ENCODE measurements around the gene CDK5R1. TPM values are rescaled to one million over a fixed set of nuclear protein-coding genes. Genes with fewer than 3 reads are reported as not detected.
"Not testable (repeated sequence)": the region's sequence is repeated elsewhere in the genome, so short reads cannot be mapped to it uniquely, and the experiment has no call there.

The CDK5R1 gene
- total RNA-seq, 1 donor from 2014 or later = 1.8 TPM

GRCh38 chr17:32445074-32445415 is 41.7 kb upstream of the CDK5R1 start:
- no peaks in the 10 kb centered on the region for H3K9me3 Mint-ChIP-seq (ENCODE audit: unreplicated experiment)
- H3K27me3 Mint-ChIP-seq (ENCODE audit: unreplicated experiment) = peaks cover 11% of the 10 kb centered on the region
- H3K4me1 Mint-ChIP-seq (ENCODE audit: unreplicated experiment) = peaks cover 25% of the 10 kb centered on the region
- TF ChIP-seq CTCF (IDR thresholded peaks at IDR 0.05) = no peak
- peak overlapping the region; percentile 88 for H3K4me3 Mint-ChIP-seq (ENCODE audit: unreplicated experiment)
- DNase-seq (ENCODE audit: extremely low spot score, unreplicated experiment) = no peak
- H3K36me3 Mint-ChIP-seq (ENCODE audit: unreplicated experiment) = peaks cover 16% of the 10 kb centered on the region
- peak overlapping the region; percentile 85 for H3K27ac Mint-ChIP-seq (ENCODE audit: unreplicated experiment)

GRCh38 chr17:32445497-32445896 is 41.3 kb upstream of the CDK5R1 start:
- no peak for DNase-seq (ENCODE audit: extremely low spot score, unreplicated experiment)
- Mint-ChIP-seq H3K27ac (ENCODE audit: unreplicated experiment) (peak overlapping the region; percentile 85), H3K27me3 (ENCODE audit: unreplicated experiment) (peaks cover 11% of the 10 kb centered on the region), H3K4me3 (ENCODE audit: unreplicated experiment) (peak overlapping the region; percentile 88), H3K4me1 (ENCODE audit: unreplicated experiment) (peaks cover 25% of the 10 kb centered on the region), H3K36me3 (ENCODE audit: unreplicated experiment) (peaks cover 18% of the 10 kb centered on the region), H3K9me3 (ENCODE audit: unreplicated experiment) (no peaks in the 10 kb centered on the region)
- TF ChIP-seq CTCF (IDR thresholded peaks at IDR 0.05) = no peak

GRCh38 chr17:32445971-32446370 is 40.8 kb upstream of the CDK5R1 start:
- Mint-ChIP-seq H3K27me3 (ENCODE audit: unreplicated experiment) (peaks cover 9% of the 10 kb centered on the region), H3K4me1 (ENCODE audit: unreplicated experiment) (peaks cover 25% of the 10 kb centered on the region), H3K27ac (ENCODE audit: unreplicated experiment) (peak overlapping the region; percentile 85), H3K4me3 (ENCODE audit: unreplicated experiment) (peak overlapping the region; percentile 88), H3K36me3 (ENCODE audit: unreplicated experiment) (peaks cover 22% of the 10 kb centered on the region), H3K9me3 (ENCODE audit: unreplicated experiment) (no peaks in the 10 kb centered on the region)
- no peak for DNase-seq (ENCODE audit: extremely low spot score, unreplicated experiment)
- TF ChIP-seq CTCF (IDR thresholded peaks at IDR 0.05) = no peak

GRCh38 chr17:32446949-32447348 is 39.8 kb upstream of the CDK5R1 start:
- Mint-ChIP-seq H3K27me3 (ENCODE audit: unreplicated experiment) (peaks cover 4% of the 10 kb centered on the region), H3K4me3 (ENCODE audit: unreplicated experiment) (no peak overlapping the region), H3K36me3 (ENCODE audit: unreplicated experiment) (peaks cover 28% of the 10 kb centered on the region), H3K27ac (ENCODE audit: unreplicated experiment) (peak overlapping the region; percentile 35), H3K9me3 (ENCODE audit: unreplicated experiment) (no peaks in the 10 kb centered on the region), H3K4me1 (ENCODE audit: unreplicated experiment) (peaks cover 25% of the 10 kb centered on the region)
- TF ChIP-seq CTCF (IDR thresholded peaks at IDR 0.05) = no peak
- no peak for DNase-seq (ENCODE audit: extremely low spot score, unreplicated experiment)

GRCh38 chr17:32449963-32450362 is 36.8 kb upstream of the CDK5R1 start:
- no peak for TF ChIP-seq CTCF (IDR thresholded peaks at IDR 0.05)
- H3K4me3 Mint-ChIP-seq (ENCODE audit: unreplicated experiment) = no peak overlapping the region
- no peaks in the 10 kb centered on the region for H3K9me3 Mint-ChIP-seq (ENCODE audit: unreplicated experiment)
- peaks cover 48% of the 10 kb centered on the region for H3K36me3 Mint-ChIP-seq (ENCODE audit: unreplicated experiment)
- no peak overlapping the region for H3K27ac Mint-ChIP-seq (ENCODE audit: unreplicated experiment)
- no peak for DNase-seq (ENCODE audit: extremely low spot score, unreplicated experiment)
- peaks cover 23% of the 10 kb centered on the region for H3K4me1 Mint-ChIP-seq (ENCODE audit: unreplicated experiment)
- H3K27me3 Mint-ChIP-seq (ENCODE audit: unreplicated experiment) = no peaks in the 10 kb centered on the region

- H3K36me3 Mint-ChIP-seq (ENCODE audit: unreplicated experiment) = peaks cover 52% of the 10 kb centered on the region
- not testable (repeated sequence) for H3K27ac Mint-ChIP-seq (ENCODE audit: unreplicated experiment)
Measured at GRCh38 chr17:32450379-32450778, 36.4 kb upstream of the CDK5R1 start.

More at GRCh38 chr17:32450379-32450778, 36.4 kb upstream of the CDK5R1 start:
- not testable (repeated sequence) for DNase-seq (ENCODE audit: extremely low spot score, unreplicated experiment); H3K27me3 Mint-ChIP-seq (ENCODE audit: unreplicated experiment); H3K4me3 Mint-ChIP-seq (ENCODE audit: unreplicated experiment); H3K9me3 Mint-ChIP-seq (ENCODE audit: unreplicated experiment)
- peaks cover 20% of the 10 kb centered on the region for H3K4me1 Mint-ChIP-seq (ENCODE audit: unreplicated experiment)

Measured in osteocyte (in vitro differentiated cells).